Measurements from ENCODE around the gene HSF5.

Gene HSF5, protein sequence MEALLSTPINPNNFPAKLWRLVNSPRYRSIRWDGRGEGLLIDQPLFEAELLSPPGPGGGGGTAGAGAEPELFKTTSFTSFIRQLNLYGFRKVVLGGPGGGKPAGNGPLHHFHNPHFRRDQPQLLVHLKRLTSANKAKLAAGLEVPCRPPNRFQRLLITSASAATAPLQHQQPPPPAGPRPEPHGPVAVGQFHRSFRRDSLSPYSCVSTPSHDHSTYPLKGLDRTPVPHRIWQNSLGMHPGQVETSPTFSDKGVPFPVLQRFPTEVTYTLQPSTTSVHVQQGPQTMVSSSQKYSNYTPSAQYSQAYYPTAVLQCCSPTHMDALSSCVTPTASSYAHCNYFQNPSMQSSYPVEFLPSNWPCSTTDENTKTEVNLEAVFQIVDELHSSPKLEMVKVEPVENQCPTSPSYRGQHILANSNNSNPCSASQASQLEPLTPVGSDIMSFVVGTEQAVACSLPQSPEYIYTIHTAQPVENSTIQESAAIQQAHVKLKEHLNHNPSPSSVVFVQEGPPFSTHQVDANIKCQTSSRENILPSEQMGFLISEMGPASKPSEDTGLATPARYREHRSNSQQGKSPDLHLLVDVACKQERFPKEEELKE
- total RNA-seq: 3.4 reads per million in 2 donors

DNA sequence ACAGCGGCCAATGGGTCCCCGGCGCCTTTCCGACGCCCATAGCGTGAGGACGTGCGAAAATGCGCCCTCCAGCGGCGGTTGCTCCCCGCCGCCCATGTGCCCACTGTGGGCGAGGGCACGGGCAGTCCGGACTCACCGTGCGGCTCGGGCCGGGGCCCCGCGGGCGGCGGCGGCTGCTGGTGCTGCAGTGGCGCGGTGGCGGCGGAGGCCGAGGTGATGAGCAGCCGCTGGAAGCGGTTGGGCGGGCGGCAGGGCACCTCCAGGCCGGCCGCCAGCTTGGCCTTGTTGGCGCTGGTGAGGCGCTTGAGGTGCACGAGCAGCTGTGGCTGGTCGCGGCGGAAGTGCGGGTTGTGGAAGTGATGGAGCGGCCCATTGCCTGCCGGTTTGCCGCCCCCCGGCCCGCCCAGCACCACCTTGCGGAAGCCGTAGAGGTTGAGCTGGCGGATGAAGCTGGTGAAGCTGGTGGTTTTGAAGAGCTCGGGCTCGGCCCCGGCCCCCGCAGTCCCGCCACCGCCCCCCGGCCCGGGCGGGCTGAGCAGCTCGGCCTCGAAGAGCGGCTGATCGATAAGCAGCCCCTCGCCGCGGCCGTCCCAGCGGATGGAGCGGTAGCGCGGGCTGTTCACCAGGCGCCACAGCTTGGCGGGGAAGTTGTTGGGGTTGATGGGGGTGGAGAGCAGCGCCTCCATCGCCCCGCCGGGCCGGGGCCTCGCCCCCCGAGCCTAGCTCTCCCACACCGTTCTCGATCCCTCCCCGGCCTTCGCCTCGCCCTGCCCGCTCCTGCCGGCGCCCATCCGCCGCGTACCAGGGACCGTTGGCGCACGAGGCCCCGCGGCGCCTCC lies at the start of gene HSF5:
Gene HSF5 (minus strand): TSS at position 820 of the 839 bp plus-strand sequence. CDS start 134 bp downstream, at position 686.
- peak; percentile 49 to 87 (median 63) for DNase-seq

DNA sequence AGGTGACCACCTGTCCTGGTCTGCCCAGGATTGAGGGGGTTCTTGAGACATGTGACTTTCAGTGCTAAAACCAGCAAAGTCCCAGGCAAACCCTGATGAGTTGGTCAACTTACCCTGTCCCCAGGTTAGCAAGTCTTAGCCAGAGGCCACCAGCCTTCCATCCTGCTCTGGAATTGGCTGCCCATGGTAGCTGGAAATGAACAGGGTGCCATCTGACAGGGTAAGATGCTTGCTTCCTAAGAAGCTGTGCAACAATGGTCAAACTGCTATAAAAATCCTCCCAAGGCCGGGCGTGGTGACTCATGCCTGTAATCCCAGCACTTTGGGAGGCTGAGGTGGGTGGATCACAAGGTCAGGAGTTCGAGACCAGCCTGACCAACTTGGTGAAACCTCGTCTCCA lies 49.1 kb upstream of the HSF5 start:
- no peak for DNase-seq

DNA sequence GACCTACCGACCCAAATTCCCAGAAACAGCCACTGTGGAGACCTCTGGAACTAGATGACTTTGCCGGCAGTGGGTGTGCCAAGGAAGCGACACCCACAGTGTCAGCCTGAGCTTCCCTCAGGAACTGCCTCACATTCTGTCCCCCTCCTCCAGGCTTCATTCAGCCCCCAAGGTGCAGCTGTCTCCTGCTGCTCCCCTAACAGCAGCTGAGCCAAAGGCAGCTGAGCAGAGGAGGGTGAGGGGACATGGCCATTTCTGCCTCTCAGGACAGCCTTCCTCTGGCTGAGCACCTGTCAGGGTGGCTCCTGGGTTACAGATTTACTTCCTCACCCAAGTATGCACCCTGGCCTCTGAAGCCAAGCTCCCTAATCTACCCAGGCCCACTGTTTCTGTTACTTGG lies 48.3 kb upstream of the HSF5 start:
- no peak for DNase-seq

DNA sequence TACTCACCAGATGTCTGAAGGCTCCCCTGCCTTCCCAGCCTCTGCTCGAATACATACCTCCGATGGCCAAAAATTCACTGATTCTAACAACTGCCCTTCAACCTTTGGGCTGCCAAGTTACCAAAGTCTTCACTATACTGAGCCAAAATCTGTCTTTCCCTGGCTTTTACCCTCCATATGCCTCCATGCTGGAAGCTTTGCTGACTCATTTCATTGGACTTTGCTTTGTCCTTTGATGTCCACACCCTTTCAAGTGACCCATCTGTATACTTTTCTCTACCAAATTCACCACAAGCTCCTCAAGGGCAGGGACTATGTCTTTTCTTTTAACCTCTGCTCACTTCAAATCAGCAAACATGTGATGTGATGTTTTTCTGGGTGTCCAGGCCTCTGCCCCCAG lies 47.2 kb upstream of the HSF5 start:
- DNase-seq: no peak

- DNase-seq: no peak
Observed at GRCh38 chr17:58534901-58535421, 46.8 kb upstream of the HSF5 start.

DNA sequence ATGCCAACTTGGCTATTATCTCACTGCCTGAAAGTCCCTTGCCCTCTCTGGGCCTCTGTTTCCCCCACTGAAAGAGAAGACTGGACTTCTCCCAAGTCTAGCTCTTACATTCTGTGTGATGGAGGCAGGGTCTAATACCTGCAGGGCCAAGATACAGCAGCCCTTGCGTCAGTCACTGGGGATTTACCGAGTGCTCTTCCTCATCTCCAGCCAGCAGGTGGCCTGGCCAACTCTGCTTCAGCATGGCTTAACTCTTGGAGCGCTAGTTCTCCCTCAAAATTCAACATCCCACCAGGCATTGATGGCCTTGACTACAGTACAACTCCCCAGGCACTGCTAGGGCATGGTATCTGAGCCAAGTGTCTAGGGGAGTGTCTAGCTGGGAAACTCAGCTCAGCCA lies 46.1 kb upstream of the HSF5 start:
- no peak for DNase-seq

DNA sequence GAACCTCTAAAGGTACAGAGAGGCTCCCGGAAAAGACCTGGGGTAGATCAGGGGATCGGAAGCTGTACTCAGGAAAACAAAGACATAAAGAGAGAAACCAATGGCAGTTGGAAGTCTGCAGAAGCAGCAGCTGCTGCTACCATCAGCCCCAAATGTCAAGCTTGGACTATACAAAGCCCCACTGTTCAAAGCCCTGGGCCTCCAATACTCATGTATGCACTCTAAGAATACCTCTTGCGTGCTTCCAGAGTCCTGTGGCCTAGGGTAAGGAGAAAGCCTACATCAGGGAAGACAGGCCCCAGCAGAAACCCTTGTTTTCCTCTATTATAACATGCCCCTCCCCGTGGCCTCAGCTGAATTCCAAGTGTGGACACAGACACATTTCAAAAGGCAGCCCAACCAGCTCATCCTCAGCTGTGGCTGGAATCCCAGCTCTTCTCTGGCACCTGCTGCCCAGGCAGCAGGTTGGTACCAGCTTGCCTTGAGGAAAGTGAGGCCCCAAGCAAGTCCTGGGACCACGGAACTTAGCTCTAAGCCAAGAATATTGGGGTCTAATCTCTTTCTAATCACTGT lies 45.5 kb upstream of the HSF5 start:
- DNase-seq: no peak

- no peak for DNase-seq
Observed at GRCh38 chr17:58532555-58532951, 44.3 kb upstream of the HSF5 start.

DNA sequence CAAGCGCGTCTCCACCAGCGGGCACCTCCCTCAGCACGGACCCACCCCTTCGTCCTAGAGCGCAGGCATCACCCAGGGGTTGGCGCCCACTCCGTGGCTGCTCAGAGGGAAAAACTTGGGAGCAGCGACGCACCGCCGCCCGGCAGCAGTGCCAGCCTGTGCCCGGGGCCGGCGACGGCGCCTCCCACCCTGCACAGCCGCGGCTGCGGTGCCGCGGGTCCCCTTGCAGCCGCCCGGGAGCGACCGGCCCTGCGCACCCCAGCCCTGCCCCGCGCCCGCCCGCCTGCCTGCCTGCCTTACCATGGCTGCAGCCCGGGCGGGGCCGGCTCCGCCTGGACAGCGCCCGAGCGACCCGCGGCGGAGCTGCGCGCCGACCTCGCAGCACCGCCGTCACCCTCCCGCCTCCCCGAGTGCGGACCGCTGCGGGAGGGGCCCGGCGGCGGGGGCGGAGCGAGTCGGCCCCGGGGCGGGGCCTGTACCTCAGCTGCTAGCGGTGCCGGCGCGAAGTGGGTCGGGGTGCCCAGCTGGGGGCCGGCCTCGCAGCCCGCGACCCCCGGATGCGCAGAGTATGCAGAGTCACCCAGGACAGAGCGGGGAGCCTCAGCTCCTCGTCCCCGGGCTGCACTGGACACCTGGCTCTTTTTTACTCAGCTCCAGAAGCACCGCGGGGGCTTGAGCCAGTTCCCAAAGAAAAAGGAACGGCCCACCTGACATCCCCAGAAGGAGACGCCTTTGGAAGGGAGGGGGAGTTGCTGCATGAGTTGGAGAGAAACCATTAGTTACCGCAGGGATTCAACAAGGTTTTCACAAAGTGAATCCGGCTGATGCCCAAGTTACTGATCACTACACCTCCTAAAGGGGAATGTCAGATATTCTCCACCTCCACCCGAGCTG lies 43.7 kb upstream of the HSF5 start:
- DNase-seq: peak; percentile 37 to 62 (median 51)

DNA sequence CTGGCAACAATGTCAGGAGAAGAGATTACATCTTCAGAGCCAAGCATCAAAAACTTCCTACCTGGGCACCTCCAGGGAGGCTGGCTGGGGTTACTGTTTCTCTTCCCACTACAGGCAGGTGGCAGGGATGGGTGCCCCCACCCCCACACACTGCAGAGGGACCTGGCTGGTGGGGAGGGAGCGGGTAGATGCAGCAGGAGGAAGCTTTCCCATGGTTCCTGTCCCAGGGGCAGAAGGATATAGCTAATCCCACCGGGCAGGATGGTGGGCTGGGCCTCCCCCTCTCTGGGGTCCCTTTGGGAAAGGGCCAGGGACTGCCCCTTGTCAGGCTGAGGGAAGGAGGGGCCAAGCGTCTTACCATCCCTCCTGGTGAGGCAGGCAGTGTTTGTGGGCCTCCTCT lies 42.9 kb upstream of the HSF5 start:
- no peak for DNase-seq

GRCh38 chr17:58530655-58531054 lies 42.4 kb upstream of the HSF5 start:
- DNase-seq: no peak

GRCh38 chr17:58529275-58529674 lies 41.1 kb upstream of the HSF5 start:
- DNase-seq: no peak

- DNase-seq: no peak
Observed at GRCh38 chr17:58528443-58528842, 40.2 kb upstream of the HSF5 start.

- no peak for DNase-seq
Observed at GRCh38 chr17:58527949-58528348, 39.7 kb upstream of the HSF5 start.

DNA sequence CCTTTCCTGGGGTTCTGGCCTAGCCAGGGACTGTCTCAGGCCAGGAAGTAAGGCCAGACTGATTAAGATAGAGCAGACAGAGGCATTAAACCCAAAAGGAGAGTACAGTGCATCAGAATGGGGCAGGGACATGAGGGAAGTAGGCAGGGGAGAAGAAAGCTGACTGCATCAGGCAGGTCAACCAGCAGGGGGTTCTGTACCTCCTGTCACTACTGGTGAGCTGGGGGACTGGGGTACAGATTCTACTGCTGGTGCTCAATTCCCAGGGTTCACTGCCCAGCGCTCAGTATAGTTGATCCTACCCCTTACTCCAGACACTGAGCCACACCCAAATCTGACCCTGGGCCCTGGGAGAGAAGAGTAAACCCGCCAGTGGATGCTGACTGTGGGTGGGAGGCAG lies 39.1 kb upstream of the HSF5 start:
- DNase-seq: peak in 1 of 5 experiments; percentile 33

DNA sequence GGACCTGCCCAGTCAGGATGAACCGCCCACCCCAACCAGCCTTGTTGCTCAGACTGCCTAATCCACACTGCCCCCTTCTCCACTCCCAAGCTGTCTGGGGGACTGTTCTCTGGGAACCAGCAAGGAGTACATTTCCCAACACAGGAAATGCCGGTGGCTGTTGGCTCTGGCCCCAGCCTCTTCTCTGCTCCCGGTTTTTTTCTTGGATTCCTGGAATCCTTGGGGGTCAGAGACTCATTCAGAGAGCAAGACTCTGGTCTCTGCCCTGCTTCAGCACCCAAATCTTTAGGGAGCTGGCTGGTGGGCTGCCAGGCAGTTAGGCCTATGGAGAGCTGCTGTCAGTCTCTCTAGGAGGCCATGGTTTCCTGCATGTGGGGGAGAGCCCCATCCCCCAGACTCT lies 37.0 kb upstream of the HSF5 start:
- DNase-seq: no peak

DNA sequence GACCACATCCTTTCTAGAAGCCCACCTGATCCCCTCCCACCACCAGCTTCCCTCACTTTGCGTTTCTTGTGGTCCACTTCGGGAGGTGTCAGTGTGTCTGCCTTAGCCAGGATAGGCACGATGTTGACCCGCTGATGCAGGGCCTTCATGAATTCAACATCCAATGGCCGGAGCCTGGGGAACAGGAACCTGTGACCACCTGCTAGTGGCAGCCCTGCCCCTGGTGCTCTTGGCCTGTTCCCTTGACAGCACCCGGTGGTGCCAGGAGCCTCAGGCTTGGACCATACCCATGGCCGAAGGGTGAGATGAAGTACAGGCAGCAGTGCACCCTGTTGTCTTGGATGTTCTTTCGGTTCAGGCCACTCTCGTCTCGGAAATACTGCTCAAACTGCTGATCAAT lies 33.5 kb upstream of the HSF5 start:
- DNase-seq: no peak

GRCh38 chr17:58520843-58521430 lies 32.7 kb upstream of the HSF5 start:
- DNase-seq: peak in 1 of 5 experiments; percentile 42

DNA sequence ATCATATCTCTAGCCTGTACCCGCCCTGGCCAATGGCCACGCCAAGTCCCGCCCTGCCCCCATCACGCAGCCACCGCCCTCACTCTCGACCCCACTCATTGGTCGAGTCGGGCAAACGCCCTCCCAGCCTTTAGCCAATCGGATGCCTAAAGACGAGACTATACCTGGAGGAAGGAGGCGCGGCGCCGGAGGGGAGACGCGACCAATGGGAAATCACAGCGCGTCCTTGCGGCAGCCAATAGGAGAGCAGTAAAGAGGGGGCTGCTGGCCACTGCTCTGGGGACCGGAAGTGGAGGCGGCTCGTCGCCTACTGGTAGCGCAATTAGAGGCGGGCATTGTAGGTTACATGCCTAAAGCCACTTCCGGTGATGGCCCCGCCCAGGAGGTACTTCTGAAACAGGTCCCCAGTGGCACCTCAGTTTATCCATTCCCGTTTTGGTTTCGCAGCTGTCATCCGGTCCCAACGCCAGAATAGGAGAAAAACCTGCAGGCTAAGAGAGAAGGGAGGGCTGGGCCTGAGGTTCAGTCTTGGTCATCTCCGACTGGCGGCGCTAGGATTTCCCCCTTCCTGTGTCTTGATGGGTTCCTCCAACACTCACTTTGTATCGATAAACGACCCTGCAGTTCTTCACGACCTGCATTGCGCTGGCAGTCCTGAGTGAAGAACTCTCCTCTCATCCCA lies 29.9 kb upstream of the HSF5 start:
- DNase-seq: peak; percentile 95 to 100 (median 99)

- no peak for DNase-seq
Observed at GRCh38 chr17:58517378-58517927, 29.2 kb upstream of the HSF5 start.

Data from T-helper 2 cell (primary cell).